RWPE1 (cell line): ENCODE data around the gene GREM2.
A peak's percentile ranks its signal among the peaks of the same experiment; 100 is the strongest.

Source experiments
- CTCF ChIA-PET: fragments of 350-600 bp; sonication (Branson Sonifier 250); formaldehyde crosslinking; extraction: SDS; loops from one replicate; lab custom pipeline; 2021; lab: Yijun Ruan, JAX
- POLR2A ChIA-PET: fragments of 400-600 bp; formaldehyde crosslinking; extraction: SDS; loops from one replicate; lab custom pipeline; 2020; ENCODE audit warnings: antibody characterized with exemption; ENCODE audit not compliant: low non-redundant PET; lab: Yijun Ruan, JAX
- DNase-seq: peaks from one replicate; pipeline ENCODE4 v3.0.0; 2012; ENCODE audit warnings: low spot score
- H3K27ac ChIP-seq: fragments of 450-650 bp; 2 replicates; pipeline ENCODE4 v1.5.1; 2017
- CTCF ChIP-seq: fragments of 450-650 bp; conservative IDR thresholded peaks from 2 replicates; pipeline ENCODE4 v1.5.1; 2017; ENCODE audit warnings: low read depth, mild to moderate bottlenecking

Gene GREM2

GRCh38 chr1:240474133-240474614, 137.8 kb downstream of the GREM2 start:
- ChIA-PET POLR2A (no interaction called here), CTCF (interaction anchor here (0.7 kb wide), 1 partner anchor 55 kb away, joined by 3 read pairs; no protein-coding TSS in a partner anchor)
- no peak overlapping the region for H3K27ac ChIP-seq
- DNase-seq, result peak; percentile 37
- no peak for TF ChIP-seq CTCF

GRCh38 chr1:240468656-240469055, 143.3 kb downstream of the GREM2 start:
- no peak overlapping the region for H3K27ac ChIP-seq
- DNase-seq, result no peak
- ChIA-PET POLR2A (no interaction called here), CTCF (interaction anchor here (0.6 kb wide), 1 partner anchor 12 kb away, joined by 3 read pairs; no protein-coding TSS in a partner anchor)
- TF ChIP-seq CTCF, result no peak

- POLR2A ChIA-PET, result no interaction called here
- no peak for TF ChIP-seq CTCF
- H3K27ac ChIP-seq, result no peak overlapping the region
Measured at GRCh38 chr1:240467895-240468294, 144.1 kb downstream of the GREM2 start.

GRCh38 chr1:240466509-240466908, 145.4 kb downstream of the GREM2 start:
- POLR2A ChIA-PET, result no interaction called here
- CTCF ChIA-PET, result no interaction called here
- DNase-seq, result no peak
- no peak for TF ChIP-seq CTCF
- no peak overlapping the region for H3K27ac ChIP-seq

More at GRCh38 chr1:240467895-240468294, 144.1 kb downstream of the GREM2 start:
- DNase-seq, result no peak
- CTCF ChIA-PET, result no interaction called here

GRCh38 chr1:240465531-240465940, 146.4 kb downstream of the GREM2 start:
- TF ChIP-seq CTCF, result no peak
- POLR2A ChIA-PET, result no interaction called here
- no peak overlapping the region for H3K27ac ChIP-seq
- no peak for DNase-seq
- CTCF ChIA-PET, result no interaction called here

GRCh38 chr1:240464099-240464498, 147.9 kb downstream of the GREM2 start:
- no peak overlapping the region for H3K27ac ChIP-seq
- DNase-seq, result peak; percentile 18
- ChIA-PET CTCF (interaction anchor here (0.7 kb wide), 2 partner anchors 18 to 193 kb away, joined by 3 read pairs; no protein-coding TSS in a partner anchor), POLR2A (no interaction called here)
- TF ChIP-seq CTCF, result no peak
